Airway epithelial cell (primary cell): Measurements from ENCODE around the gene CLSTN1. TPM values are rescaled to one million over a fixed set of nuclear protein-coding genes. Genes with fewer than 3 reads are reported as not detected.

ENCODE experiments used
- total RNA-seq: library from RNA; depleted of rRNA; stranded (reverse); fragments of >200 nt; gene quantifications from 2 replicates; pipeline ENCODE4 v1.2.3, GENCODE V29; 2015

CLSTN1 gene
- 114 and 157 TPM in 2 replicates for total RNA-seq

DNA sequence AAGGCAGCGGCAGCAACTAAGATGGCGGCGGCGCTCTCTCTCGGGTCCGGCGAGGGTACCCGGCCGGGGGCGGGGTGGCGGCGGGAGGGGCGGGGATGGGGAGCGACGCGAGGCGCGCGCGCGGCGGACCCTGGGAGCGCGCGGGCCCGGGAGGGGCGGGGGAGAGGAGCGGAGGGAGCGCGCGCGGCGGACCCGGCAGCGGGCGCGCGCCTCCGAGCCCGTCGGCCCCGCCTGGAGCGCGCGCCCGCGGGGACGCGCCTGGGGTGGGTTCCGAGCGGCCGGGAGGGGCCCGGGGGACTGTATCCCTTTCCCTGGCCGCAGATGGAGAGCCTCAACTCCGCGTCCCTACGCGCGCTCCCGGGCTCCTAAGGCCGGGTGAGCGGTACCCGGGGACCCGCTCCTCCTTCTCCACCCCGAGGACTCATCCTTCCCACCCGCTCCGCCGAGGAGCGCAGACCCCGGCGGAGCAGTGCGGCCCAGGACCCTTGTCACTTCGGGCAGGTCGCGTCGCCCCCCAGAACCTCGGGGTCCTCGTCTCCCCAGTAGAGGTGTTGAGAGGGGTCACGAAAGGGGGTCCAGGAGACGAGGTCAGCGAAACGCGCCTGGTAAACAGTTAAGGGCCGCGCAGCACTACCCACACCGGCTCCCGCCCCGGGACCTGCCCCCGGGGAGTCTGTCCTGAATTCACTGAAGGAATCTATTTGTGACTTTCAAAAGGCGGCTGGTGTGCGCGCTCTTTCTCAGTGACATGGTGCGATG, at the start of gene CLSTN1:
Gene CLSTN1, minus strand, starts transcription at position 23 of the 759 bp plus-strand sequence. CDS start 232 bp downstream, outside the sequence.

Other genes with a start within 250 kb of the CLSTN1 start
- gene TMEM201, start 235.1 kb downstream of the CLSTN1 start, total RNA-seq = 9.7 and 10.8 TPM in 2 replicates
- 6.8 and 10.0 TPM in 2 replicates for gene PIK3CD, start 172.2 kb downstream of the CLSTN1 start, total RNA-seq
- 83.1 and 93.7 TPM in 2 replicates for gene CTNNBIP1, start 86.3 kb upstream of the CLSTN1 start, total RNA-seq
- 25.5 and 26.9 TPM in 2 replicates for gene LZIC, start 119.4 kb upstream of the CLSTN1 start, total RNA-seq
- 9.5 and 10.5 TPM in 2 replicates for gene NMNAT1, start 119.5 kb upstream of the CLSTN1 start, total RNA-seq
- gene RBP7, start 173.3 kb upstream of the CLSTN1 start, total RNA-seq = 0.78 TPM in 1 of 2 replicates, not detected in the other
- 28.1 and 32.6 TPM in 2 replicates for gene UBE4B, start 209.0 kb upstream of the CLSTN1 start, total RNA-seq